ENCODE measurements around the gene ATP8A2.

Gene ATP8A2

DNA sequence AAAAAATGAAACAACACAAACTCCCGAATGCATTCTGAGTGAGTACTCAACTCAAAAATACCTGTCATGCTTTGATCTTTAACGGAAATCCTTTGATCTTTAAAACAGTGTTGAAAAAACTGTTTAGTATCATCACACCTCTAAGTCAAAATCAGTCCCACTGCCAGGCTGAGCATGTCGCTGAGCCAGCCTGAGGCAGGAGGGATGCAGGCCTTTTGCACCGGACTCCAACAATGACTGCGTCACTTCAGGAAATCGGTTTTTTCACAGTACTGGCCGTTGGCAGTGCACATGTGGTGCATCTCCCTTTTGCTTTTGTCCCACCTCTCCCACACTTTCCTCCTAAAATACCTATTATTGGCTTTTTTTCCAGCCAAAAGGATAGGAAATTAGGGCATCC is 601.8 kb downstream of the ATP8A2 start:
- DNase-seq (ENCODE audit: low read depth): no peak
- TF ChIP-seq, protein P1, sequence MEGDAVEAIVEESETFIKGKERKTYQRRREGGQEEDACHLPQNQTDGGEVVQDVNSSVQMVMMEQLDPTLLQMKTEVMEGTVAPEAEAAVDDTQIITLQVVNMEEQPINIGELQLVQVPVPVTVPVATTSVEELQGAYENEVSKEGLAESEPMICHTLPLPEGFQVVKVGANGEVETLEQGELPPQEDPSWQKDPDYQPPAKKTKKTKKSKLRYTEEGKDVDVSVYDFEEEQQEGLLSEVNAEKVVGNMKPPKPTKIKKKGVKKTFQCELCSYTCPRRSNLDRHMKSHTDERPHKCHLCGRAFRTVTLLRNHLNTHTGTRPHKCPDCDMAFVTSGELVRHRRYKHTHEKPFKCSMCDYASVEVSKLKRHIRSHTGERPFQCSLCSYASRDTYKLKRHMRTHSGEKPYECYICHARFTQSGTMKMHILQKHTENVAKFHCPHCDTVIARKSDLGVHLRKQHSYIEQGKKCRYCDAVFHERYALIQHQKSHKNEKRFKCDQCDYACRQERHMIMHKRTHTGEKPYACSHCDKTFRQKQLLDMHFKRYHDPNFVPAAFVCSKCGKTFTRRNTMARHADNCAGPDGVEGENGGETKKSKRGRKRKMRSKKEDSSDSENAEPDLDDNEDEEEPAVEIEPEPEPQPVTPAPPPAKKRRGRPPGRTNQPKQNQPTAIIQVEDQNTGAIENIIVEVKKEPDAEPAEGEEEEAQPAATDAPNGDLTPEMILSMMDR (IDR thresholded peaks at IDR 0.05; ENCODE audit: low read length, missing control alignments): no peak
- no peak overlapping the region for H3K4me3 ChIP-seq (replicated peaks; ENCODE audit: low read depth, low read length)

- TF ChIP-seq, protein P1 (IDR thresholded peaks at IDR 0.05; ENCODE audit: low read length, missing control alignments): no peak
- peak; percentile 12 for DNase-seq (ENCODE audit: low read depth)
- no peak overlapping the region for H3K4me3 ChIP-seq (replicated peaks; ENCODE audit: low read depth, low read length)
These were observed 605.4 kb downstream of the ATP8A2 start for GRCh38 chr13:25977216-25977615.

DNA sequence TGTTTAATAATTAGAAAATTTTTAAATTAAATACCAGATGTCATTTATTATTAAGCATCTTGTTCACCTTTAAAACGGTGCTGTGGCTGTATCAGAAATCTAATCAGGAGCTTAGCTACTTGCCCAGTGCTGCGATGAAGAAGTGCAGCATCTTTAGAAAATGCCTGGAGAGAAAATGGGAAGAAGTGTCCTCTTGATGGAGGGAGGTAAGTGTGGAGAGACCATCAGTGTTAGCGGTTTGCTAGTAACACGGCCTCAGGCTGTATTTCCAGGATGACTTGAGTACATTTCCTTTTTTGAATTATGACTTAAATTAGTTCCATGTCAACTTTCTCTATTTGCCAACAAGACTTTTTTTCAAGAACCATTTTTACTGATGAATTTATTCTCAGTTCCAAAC is 605.9 kb downstream of the ATP8A2 start:
- DNase-seq (ENCODE audit: low read depth): no peak
- TF ChIP-seq, protein P1 (IDR thresholded peaks at IDR 0.05; ENCODE audit: low read length, missing control alignments): no peak
- no peak overlapping the region for H3K4me3 ChIP-seq (replicated peaks; ENCODE audit: low read depth, low read length)

DNA sequence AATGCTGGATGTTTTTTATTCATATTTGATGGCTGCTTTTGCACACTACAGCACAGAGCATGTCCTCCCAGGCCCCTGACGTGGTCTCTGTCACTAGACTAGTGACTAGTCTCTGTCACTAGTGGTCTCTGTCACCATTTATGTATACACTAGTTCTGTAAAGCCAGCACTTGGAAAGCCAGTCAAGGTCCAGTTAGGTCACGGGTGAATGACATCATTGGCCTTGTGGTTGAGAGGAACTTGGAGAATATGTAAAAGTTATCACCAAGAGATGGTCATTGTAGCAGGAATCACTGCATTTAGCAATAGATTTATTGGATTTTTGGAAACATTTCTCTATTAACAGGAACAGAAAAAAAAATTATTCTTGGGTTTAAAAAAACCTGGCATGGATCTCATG is 607.2 kb downstream of the ATP8A2 start:
- no peak overlapping the region for H3K4me3 ChIP-seq (replicated peaks; ENCODE audit: low read depth, low read length)
- no peak for DNase-seq (ENCODE audit: low read depth)
- TF ChIP-seq, protein P1 (IDR thresholded peaks at IDR 0.05; ENCODE audit: low read length, missing control alignments): no peak

DNA sequence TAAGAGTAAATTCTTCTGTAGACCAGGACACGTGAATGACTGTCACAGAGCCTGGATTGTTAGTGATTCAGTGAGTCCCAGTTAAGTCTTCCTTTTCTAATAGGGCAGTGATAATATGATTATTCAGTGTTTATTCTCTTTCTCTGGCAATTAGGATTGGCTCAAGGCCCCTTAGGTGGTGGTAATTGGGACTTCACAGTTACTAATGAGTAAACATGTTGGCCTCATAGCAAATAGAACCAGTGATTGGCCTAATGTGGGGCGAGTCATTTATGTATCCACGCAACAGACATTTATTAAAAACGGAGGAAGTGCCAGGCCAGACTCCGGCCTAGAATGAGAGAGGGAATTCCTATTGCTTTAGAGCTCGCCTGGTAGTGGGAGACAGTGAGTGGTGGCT is 607.6 kb downstream of the ATP8A2 start:
- no peak overlapping the region for H3K4me3 ChIP-seq (replicated peaks; ENCODE audit: low read depth, low read length)
- TF ChIP-seq, protein P1 (IDR thresholded peaks at IDR 0.05; ENCODE audit: low read length, missing control alignments): no peak
- no peak for DNase-seq (ENCODE audit: low read depth)

DNA sequence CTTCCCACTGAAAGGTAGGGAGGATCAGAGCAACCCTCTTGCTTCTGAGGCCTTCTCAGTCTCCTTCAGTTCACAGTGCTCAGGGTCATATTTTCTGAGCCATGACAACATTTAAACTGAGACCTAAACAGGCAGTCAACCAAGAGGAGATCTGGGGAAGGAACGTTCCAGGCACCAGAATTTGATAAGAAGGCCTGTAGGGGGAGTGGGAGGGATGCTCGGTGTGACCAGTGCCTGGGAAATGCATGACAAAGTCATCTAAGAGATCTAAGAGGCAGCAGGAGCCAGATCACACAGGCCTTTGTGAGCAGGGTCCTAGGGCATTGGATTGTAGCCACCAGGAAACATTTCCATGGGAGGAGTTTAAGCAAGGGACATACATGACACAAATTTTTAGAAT is 608.5 kb downstream of the ATP8A2 start:
- no peak overlapping the region for H3K4me3 ChIP-seq (replicated peaks; ENCODE audit: low read depth, low read length)
- TF ChIP-seq, protein P1 (IDR thresholded peaks at IDR 0.05; ENCODE audit: low read length, missing control alignments): peak; percentile 27
- DNase-seq (ENCODE audit: low read depth): peak; percentile 8

- H3K4me3 ChIP-seq (replicated peaks; ENCODE audit: low read depth, low read length): no peak overlapping the region
- TF ChIP-seq, protein P1 (IDR thresholded peaks at IDR 0.05; ENCODE audit: low read length, missing control alignments): no peak
- no peak for DNase-seq (ENCODE audit: low read depth)
These were observed 609.3 kb downstream of the ATP8A2 start for GRCh38 chr13:25981060-25981459.
